Measurements from ENCODE around the gene ZP1.

DNA sequence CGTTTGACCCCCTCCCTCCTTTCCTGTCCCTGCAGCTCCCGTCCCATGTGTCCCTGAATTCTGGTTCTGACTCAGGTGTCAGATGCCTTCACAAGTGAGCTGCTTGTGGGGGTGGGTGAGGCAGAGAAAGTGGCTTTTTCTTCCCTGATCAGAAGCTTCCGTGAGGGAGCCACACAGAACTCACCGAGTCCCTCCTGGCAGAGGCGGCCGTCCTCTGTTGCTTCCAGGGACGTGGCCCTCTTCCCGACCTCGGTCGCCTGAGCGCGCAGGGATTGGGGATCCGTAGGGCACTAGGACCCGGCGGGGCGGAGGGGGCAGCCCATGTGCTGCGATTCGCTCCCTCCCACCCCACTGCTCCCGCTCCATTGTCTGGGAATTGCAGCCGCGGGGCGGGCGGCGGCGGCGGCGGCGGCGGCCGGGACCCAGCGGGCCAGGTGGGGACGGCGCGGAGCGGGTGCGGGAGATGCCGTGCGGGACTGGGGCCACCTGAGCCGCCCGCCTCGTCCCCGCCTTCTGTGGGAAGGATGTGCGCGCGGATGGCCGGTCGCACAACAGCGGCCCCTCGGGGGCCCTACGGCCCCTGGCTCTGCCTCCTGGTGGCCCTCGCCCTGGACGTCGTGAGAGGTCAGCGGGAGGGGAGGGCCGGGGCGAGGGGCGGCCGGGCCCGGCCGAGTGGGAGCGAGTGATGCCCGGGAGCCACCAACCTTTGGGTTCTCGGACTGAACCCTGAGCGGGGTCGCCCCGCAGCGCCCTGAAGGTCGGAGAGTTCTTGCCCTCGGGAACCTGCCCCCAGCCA is 57.0 kb downstream of the ZP1 start, which contains the start of gene TMEM132A:
- no peak for TF ChIP-seq DNMT1 (CRISPR knock-in tag; IDR thresholded peaks at IDR 0.05)
- TF ChIP-seq, protein P1, sequence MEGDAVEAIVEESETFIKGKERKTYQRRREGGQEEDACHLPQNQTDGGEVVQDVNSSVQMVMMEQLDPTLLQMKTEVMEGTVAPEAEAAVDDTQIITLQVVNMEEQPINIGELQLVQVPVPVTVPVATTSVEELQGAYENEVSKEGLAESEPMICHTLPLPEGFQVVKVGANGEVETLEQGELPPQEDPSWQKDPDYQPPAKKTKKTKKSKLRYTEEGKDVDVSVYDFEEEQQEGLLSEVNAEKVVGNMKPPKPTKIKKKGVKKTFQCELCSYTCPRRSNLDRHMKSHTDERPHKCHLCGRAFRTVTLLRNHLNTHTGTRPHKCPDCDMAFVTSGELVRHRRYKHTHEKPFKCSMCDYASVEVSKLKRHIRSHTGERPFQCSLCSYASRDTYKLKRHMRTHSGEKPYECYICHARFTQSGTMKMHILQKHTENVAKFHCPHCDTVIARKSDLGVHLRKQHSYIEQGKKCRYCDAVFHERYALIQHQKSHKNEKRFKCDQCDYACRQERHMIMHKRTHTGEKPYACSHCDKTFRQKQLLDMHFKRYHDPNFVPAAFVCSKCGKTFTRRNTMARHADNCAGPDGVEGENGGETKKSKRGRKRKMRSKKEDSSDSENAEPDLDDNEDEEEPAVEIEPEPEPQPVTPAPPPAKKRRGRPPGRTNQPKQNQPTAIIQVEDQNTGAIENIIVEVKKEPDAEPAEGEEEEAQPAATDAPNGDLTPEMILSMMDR (CRISPR knock-in tag; IDR thresholded peaks at IDR 0.05), result no peak
- no peak for TF ChIP-seq TCF7 (IDR thresholded peaks at IDR 0.05; ENCODE audit: low read depth)
- no peak for TF ChIP-seq MAFG (CRISPR knock-in tag; IDR thresholded peaks at IDR 0.05)
- TF ChIP-seq CHD2 (IDR thresholded peaks at IDR 0.05; ENCODE audit: low read depth, low read length), result no peak
- TF ChIP-seq, protein P2, sequence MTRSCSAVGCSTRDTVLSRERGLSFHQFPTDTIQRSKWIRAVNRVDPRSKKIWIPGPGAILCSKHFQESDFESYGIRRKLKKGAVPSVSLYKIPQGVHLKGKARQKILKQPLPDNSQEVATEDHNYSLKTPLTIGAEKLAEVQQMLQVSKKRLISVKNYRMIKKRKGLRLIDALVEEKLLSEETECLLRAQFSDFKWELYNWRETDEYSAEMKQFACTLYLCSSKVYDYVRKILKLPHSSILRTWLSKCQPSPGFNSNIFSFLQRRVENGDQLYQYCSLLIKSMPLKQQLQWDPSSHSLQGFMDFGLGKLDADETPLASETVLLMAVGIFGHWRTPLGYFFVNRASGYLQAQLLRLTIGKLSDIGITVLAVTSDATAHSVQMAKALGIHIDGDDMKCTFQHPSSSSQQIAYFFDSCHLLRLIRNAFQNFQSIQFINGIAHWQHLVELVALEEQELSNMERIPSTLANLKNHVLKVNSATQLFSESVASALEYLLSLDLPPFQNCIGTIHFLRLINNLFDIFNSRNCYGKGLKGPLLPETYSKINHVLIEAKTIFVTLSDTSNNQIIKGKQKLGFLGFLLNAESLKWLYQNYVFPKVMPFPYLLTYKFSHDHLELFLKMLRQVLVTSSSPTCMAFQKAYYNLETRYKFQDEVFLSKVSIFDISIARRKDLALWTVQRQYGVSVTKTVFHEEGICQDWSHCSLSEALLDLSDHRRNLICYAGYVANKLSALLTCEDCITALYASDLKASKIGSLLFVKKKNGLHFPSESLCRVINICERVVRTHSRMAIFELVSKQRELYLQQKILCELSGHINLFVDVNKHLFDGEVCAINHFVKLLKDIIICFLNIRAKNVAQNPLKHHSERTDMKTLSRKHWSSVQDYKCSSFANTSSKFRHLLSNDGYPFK (CRISPR knock-in tag; IDR thresholded peaks at IDR 0.05; ENCODE audit: borderline replicate concordance), result no peak
- TF ChIP-seq MTA1 (CRISPR knock-in tag; IDR thresholded peaks at IDR 0.05; ENCODE audit: borderline replicate concordance), result no peak
- peak; percentile 72; the same call in 1 of the 2 replicates for TF ChIP-seq ZNF768 (CRISPR knock-in tag; IDR thresholded peaks at IDR 0.05)
- TF ChIP-seq, protein P3, sequence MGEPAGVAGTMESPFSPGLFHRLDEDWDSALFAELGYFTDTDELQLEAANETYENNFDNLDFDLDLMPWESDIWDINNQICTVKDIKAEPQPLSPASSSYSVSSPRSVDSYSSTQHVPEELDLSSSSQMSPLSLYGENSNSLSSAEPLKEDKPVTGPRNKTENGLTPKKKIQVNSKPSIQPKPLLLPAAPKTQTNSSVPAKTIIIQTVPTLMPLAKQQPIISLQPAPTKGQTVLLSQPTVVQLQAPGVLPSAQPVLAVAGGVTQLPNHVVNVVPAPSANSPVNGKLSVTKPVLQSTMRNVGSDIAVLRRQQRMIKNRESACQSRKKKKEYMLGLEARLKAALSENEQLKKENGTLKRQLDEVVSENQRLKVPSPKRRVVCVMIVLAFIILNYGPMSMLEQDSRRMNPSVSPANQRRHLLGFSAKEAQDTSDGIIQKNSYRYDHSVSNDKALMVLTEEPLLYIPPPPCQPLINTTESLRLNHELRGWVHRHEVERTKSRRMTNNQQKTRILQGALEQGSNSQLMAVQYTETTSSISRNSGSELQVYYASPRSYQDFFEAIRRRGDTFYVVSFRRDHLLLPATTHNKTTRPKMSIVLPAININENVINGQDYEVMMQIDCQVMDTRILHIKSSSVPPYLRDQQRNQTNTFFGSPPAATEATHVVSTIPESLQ (CRISPR knock-in tag; conservative IDR thresholded peaks at IDR 0.05), result no peak
- 0 out of 2 replicates have a peak, but pooled peaks have one; percentile 37 for TF ChIP-seq U2AF2 (IDR thresholded peaks at IDR 0.05; ENCODE audit: low read depth, low read length)
